ENCODE results near the gene FOLR3. TPM values are rescaled to one million over a fixed set of nuclear protein-coding genes. Genes with fewer than 3 reads are reported as not detected.
A peak's percentile ranks its signal among the peaks of the same experiment; 100 is the strongest.

Gene FOLR3
- total RNA-seq, 1 experiment from 2014 or later, result not detected

GRCh38 chr11:72100462-72100861 is 35.1 kb upstream of the FOLR3 start:
- DNase-seq (ENCODE audit: low spot score), result no peak

More at GRCh38 chr11:72100462-72100861, 35.1 kb upstream of the FOLR3 start:
- no peak for ATAC-seq
- peaks cover 27% of the 10 kb centered on the region for H3K4me1 Mint-ChIP-seq
- H3K27me3 Mint-ChIP-seq (ENCODE audit: low read depth), result no peaks in the 10 kb centered on the region
- peaks cover 22% of the 10 kb centered on the region for H3K36me3 Mint-ChIP-seq
- peak overlapping the region; percentile 9; the same call in 1 of the 2 replicates for H3K27ac Mint-ChIP-seq
- H3K9me3 Mint-ChIP-seq, result no peaks in the 10 kb centered on the region
- no peak for TF ChIP-seq ZNF232 (CRISPR knock-in tag; IDR thresholded peaks at IDR 0.05)
- no peak for TF ChIP-seq ZNF532 (CRISPR knock-in tag; IDR thresholded peaks at IDR 0.05; ENCODE audit: borderline replicate concordance)
- TF ChIP-seq NFATC4 (CRISPR knock-in tag; IDR thresholded peaks at IDR 0.05), result no peak
- no peak for TF ChIP-seq E2F5 (CRISPR knock-in tag; IDR thresholded peaks at IDR 0.05)
- no peak for TF ChIP-seq STAT6 (CRISPR knock-in tag; conservative IDR thresholded peaks at IDR 0.05; ENCODE audit: low read depth)
- TF ChIP-seq TEAD1 (CRISPR knock-in tag; IDR thresholded peaks at IDR 0.05), result no peak
- no peak for TF ChIP-seq ZNF121 (CRISPR knock-in tag; IDR thresholded peaks at IDR 0.05)
- TF ChIP-seq KAT7 (CRISPR knock-in tag; IDR thresholded peaks at IDR 0.05; ENCODE audit: borderline replicate concordance), result no peak
- TF ChIP-seq JAZF1 (CRISPR knock-in tag; IDR thresholded peaks at IDR 0.05), result no peak
- no peak for TF ChIP-seq CREB1 (CRISPR knock-in tag; IDR thresholded peaks at IDR 0.05)
- no peak for TF ChIP-seq NFE2L1 (CRISPR knock-in tag; IDR thresholded peaks at IDR 0.05)
- TF ChIP-seq MXD4 (CRISPR knock-in tag; IDR thresholded peaks at IDR 0.05; ENCODE audit: borderline replicate concordance), result no peak
- TF ChIP-seq ZMAT4 (CRISPR knock-in tag; IDR thresholded peaks at IDR 0.05), result no peak
- no peak for TF ChIP-seq ZNF425 (CRISPR knock-in tag; conservative IDR thresholded peaks at IDR 0.05)
- no peak for TF ChIP-seq RORB (CRISPR knock-in tag; IDR thresholded peaks at IDR 0.05)
- TF ChIP-seq EMX1 (CRISPR knock-in tag; IDR thresholded peaks at IDR 0.05), result no peak
- TF ChIP-seq IRF1 (CRISPR knock-in tag; IDR thresholded peaks at IDR 0.05), result no peak
- no peak for TF ChIP-seq CTCF (IDR thresholded peaks at IDR 0.05)
- no peak for TF ChIP-seq ZNF671 (CRISPR knock-in tag; IDR thresholded peaks at IDR 0.05)
- no peak overlapping the region for H3K4me3 Mint-ChIP-seq
- ChIA-PET POLR2A (no interaction called here), CTCF (interaction anchor here (0.9 to 3.4 kb wide), 4 partner anchors 9 to 138 kb away, joined by 3 to 18 read pairs (median 7); no protein-coding TSS in a partner anchor)

Data from WTC11 (cell line).